Esophagus squamous epithelium (tissue), 5 donors: ENCODE data around the gene AKNA. TPM values are rescaled to one million over a fixed set of nuclear protein-coding genes. Genes with fewer than 3 reads are reported as not detected.

Experiments used
- DNase-seq: peaks from one replicate; lab custom pipeline; 2025; lab: John Stamatoyannopoulos, UW
- H3K27ac ChIP-seq, 4 donors: fragments of 200-600 bp; sonication (generic); one replicate each; pipeline ENCODE4 v1.5.1; 2016 to 2019; ENCODE audit warnings: mild to moderate bottlenecking in 1 of 4
- H3K27me3 ChIP-seq, 4 donors: fragments of 200-600 bp; sonication (generic); 1 replicate in 3 of 4; 2 replicates in 1 of 4; pipeline versions ENCODE4 v1.5.1 to v1.6.0; 2017 to 2021; ENCODE audit warnings: antibody characterized with exemption in 1 of 4
- H3K36me3 ChIP-seq, 3 donors: fragments of 200-600 bp; sonication (generic); one replicate each; pipeline ENCODE4 v1.5.1; 2016 to 2019
- H3K4me1 ChIP-seq, 3 donors: fragments of 200-600 bp; sonication (generic); one replicate each; pipeline ENCODE4 v1.5.1; 2017 to 2019
- H3K4me3 ChIP-seq, 4 donors: fragments of 200-600 bp; sonication (generic); 1 replicate in 3 of 4; 2 replicates in 1 of 4; pipeline ENCODE4 v1.5.1; 2016 to 2019; ENCODE audit warnings: mild to moderate bottlenecking in 2 of 4, moderate library complexity in 1 of 4
- H3K9me3 ChIP-seq, 3 donors: fragments of 200-600 bp; sonication (generic); one replicate each; pipeline ENCODE4 v1.5.1; 2016 to 2019
- CTCF ChIP-seq, 6 experiments: fragments of 450-650 bp in 4 of 6; fragments of 200-600 bp in 2 of 6; sonication (generic) in 2 of 6; IDR thresholded peaks; one replicate each; pipeline ENCODE4 v1.5.1; 2016 to 2019; ENCODE audit warnings: antibody characterized with exemption in 6 of 6, mild to moderate bottlenecking in 4 of 6, moderate library complexity in 4 of 6
- POLR2A ChIP-seq, 4 donors: fragments of 450-650 bp; IDR thresholded peaks; one replicate each; pipeline ENCODE4 v1.6.1; 2017; ENCODE audit warnings: antibody characterized with exemption in 4 of 4, mild to moderate bottlenecking in 4 of 4, moderate library complexity in 3 of 4
- WGBS, 2 donors: methylation state at CpG; one replicate each; pipeline ENCODE4 v1.1.5; 2018; 5-methylcytosine and 5-hydroxymethylcytosine counted together
- intact Hi-C: fragments of 100-400 bp; cut with DNase I; formaldehyde crosslinking; loops from one replicate; pipeline ENCODE4 v1.15.0; 2022
- total RNA-seq, 4 donors: library from RNA; depleted of rRNA; stranded (reverse); fragments of >200 nt; gene quantifications; one replicate each; pipeline ENCODE4 v1.1.0, GENCODE V29; 2016
- donor health status: DM: yes; HTN: yes; CAD: no.

AKNA gene
- total RNA-seq, 4 donors from 2014 or later, result 6.1 to 25.0 (median 7.6) TPM

- DNase-seq, result no peak
- intact Hi-C loops, result no loop called here
- Histone ChIP-seq H3K27me3 (no peaks in the 10 kb centered on the region), H3K36me3 (peaks cover 0 to 37% (median 0%) of the 10 kb centered on the region in 3 donors), H3K9me3 (no peaks in the 10 kb centered on the region), H3K27ac (no peak overlapping the region), H3K4me3 (no peak overlapping the region), H3K4me1 (peaks cover 0 to 7% (median 0%) of the 10 kb centered on the region in 3 donors)
- no peak for TF ChIP-seq POLR2A (IDR thresholded peaks at IDR 0.05)
- no peak for TF ChIP-seq CTCF (IDR thresholded peaks at IDR 0.05)
- WGBS, 2 donors, result 49 to 59% methylated on average over 6 of the region's 6 CpGs
Observed at GRCh38 chr9:114302727-114303126, 85.1 kb downstream of the AKNA start.

DNA sequence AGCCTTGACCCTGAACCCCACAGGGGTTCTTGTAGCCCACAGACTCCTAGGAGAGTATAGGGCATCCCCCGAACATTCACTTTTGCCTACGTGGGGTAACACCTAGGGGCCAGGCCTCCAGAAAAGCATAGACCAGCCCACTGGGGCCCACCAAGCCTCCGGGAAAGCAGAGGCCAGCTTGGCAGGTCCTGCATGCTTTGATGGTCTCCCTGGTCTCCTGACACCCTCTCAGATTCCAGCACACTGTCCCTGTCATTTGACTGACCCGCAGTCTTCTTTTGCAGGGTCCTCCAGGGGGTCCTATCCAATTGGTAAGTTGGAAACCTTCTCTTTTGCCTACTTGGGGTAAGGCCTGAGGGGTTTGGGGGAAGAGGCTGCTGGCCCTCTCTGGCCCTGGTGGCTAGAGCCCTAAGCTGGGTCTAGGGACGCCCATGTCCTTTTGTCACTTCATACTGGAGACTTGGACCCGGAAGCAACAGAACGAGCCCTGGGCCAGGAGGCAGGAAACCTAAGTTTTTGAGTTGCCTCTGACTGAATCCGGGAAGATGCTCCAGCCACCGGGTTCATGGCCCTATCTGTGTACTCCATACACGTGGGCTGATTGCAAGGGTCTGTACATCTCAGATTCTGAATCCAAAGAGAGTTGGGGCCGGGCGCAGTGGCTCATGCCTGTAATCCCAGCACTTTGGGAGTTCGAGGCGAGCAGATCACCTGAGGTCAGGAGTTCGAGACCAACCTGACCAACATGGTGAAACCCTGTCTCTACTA lies 85.8 kb downstream of the AKNA start:
- H3K4me3 ChIP-seq, result no peak overlapping the region
- DNase-seq, result no peak
- H3K9me3 ChIP-seq, result no peaks in the 10 kb centered on the region
- 86 to 96% methylated on average over 7 to 14 of the region's 15 CpGs for WGBS, 2 donors
- TF ChIP-seq POLR2A (IDR thresholded peaks at IDR 0.05) (no peak), CTCF (IDR thresholded peaks at IDR 0.05) (no peak)
- H3K4me1 ChIP-seq, result peaks cover 0 to 7% (median 0%) of the 10 kb centered on the region in 3 donors
- intact Hi-C loops, result no loop called here
- no peaks in the 10 kb centered on the region for H3K27me3 ChIP-seq
- peaks cover 0 to 29% (median 0%) of the 10 kb centered on the region in 3 donors for H3K36me3 ChIP-seq
- no peak overlapping the region for H3K27ac ChIP-seq

DNA sequence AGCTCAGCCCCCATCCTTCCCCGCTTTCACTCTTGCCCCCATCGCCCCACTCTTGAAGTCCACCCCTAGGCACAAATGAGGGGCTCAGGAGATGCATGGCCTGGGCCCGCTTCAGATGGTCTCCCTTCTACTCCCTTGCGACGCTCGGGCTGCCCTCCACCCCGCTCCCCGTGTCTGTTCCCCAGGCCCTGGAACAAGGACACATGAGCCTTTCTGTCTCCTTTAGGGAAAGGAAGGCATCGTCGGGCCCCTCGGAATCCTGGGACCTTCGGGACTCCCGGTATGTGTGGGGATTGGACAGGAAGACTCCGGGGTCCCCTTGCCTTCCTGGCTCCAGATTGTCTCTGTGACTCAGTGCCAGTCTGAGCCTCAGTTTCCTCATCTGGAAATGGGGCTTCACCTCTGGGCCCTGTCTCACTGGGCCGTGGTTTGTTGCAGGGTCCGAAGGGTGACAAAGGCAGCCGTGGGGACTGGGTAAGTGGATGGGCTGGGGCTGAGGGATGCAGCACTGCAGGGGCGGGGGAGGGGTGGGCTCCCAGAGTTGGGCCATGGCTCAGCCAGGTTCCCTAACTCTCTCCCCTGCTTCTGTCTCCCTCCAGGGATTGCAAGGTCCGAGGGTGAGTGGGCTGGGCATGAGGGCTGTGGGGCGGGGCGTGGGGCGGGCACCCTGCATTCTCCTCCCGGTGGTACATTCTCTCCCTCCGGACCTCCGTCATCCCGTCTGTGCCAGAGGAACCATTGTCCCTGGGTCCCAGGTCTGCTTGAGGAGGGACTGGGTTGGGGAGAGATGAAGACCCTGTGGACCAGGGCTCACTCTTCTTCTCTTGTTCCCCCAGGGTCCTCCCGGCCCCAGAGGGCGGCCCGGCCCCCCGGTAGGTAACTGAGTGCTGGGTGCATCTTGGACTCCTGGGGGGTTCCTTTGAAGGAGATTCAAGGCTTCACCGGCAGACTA lies 86.7 kb downstream of the AKNA start:
- Histone ChIP-seq H3K4me1 (peaks cover 0 to 7% (median 0%) of the 10 kb centered on the region in 3 donors), H3K36me3 (peaks cover 0 to 31% (median 0%) of the 10 kb centered on the region in 3 donors), H3K9me3 (no peaks in the 10 kb centered on the region), H3K27ac (no peak overlapping the region), H3K4me3 (no peak overlapping the region), H3K27me3 (no peaks in the 10 kb centered on the region)
- intact Hi-C loops, result no loop called here
- no peak for DNase-seq
- TF ChIP-seq CTCF (IDR thresholded peaks at IDR 0.05), result no peak
- TF ChIP-seq POLR2A (IDR thresholded peaks at IDR 0.05), result no peak
- WGBS, 2 donors, result 80 to 89% methylated on average over 12 to 15 of the region's 31 CpGs

GRCh38 chr9:114300153-114300845 lies 87.5 kb downstream of the AKNA start:
- no peak overlapping the region for H3K4me3 ChIP-seq
- intact Hi-C loops, result no loop called here
- H3K9me3 ChIP-seq, result no peaks in the 10 kb centered on the region
- no peaks in the 10 kb centered on the region for H3K27me3 ChIP-seq
- no peak overlapping the region for H3K27ac ChIP-seq
- H3K4me1 ChIP-seq, result no peaks in the 10 kb centered on the region
- TF ChIP-seq POLR2A (IDR thresholded peaks at IDR 0.05), result no peak
- no peak for TF ChIP-seq CTCF (IDR thresholded peaks at IDR 0.05)
- H3K36me3 ChIP-seq, result peaks cover 0 to 38% (median 0%) of the 10 kb centered on the region in 3 donors
- DNase-seq, result no peak
- WGBS, 2 donors, result 67 to 89% methylated on average over 1 to 2 of the region's 4 CpGs
